Activated T-cell treated with anti-CD3 and anti-CD28 coated beads, Interleukin-2, amount 50 U/mL, for 4 hours (primary cell): Measurements from ENCODE around the gene DGLUCY. TPM values are rescaled to one million over a fixed set of nuclear protein-coding genes. Genes with fewer than 3 reads are reported as not detected.

Source experiments
- ATAC-seq, 2 donors: fragments of 200-7000 bp; cut with Tn5 transposase; one replicate each; pipeline ENCODE4 v1.10.0; 2021
- DNase-seq: peaks from one replicate; pipeline ENCODE4 v3.0.0-alpha.2; 2020
- H3K27me3 Mint-ChIP-seq: one replicate; pipeline ENCODE4 v1.8.0; 2021; ENCODE audit warnings: low read depth, mixed read lengths
- H3K36me3 Mint-ChIP-seq: one replicate; pipeline ENCODE4 v1.8.0; 2022; ENCODE audit warnings: mixed read lengths; ENCODE audit not compliant: insufficient read depth
- H3K4me1 Mint-ChIP-seq: one replicate; pipeline ENCODE4 v1.8.0; 2021; ENCODE audit warnings: low read depth, mixed read lengths
- H3K4me3 Mint-ChIP-seq: one replicate; pipeline ENCODE4 v1.8.0; 2021; ENCODE audit warnings: mild to moderate bottlenecking, moderate library complexity, mixed read lengths
- H3K9me3 Mint-ChIP-seq: one replicate; pipeline ENCODE4 v1.8.0; 2021; ENCODE audit warnings: mixed read lengths
- total RNA-seq, 3 donors: library from RNA; stranded (reverse); gene quantifications; one replicate each; pipeline ENCODE4 v1.2.1, GENCODE V29; 2021

DGLUCY gene
- total RNA-seq, 3 donors from 2014 or later, result 25.1 to 29.0 (median 26.7) TPM

- Mint-ChIP-seq H3K9me3 (no peaks in the 10 kb centered on the region), H3K4me1 (peaks cover 10% of the 10 kb centered on the region), H3K4me3 (no peak overlapping the region), H3K36me3 (peaks cover 25% of the 10 kb centered on the region), H3K27me3 (no peaks in the 10 kb centered on the region)
- no peak for DNase-seq
- no peak for ATAC-seq
Observed at GRCh38 chr14:91158091-91158790, 44.4 kb downstream of the DGLUCY start.

- H3K27me3 Mint-ChIP-seq, result no peaks in the 10 kb centered on the region
- no peaks in the 10 kb centered on the region for H3K9me3 Mint-ChIP-seq
- peaks cover 29% of the 10 kb centered on the region for H3K36me3 Mint-ChIP-seq
- peaks cover 10% of the 10 kb centered on the region for H3K4me1 Mint-ChIP-seq
- ATAC-seq (no peak), DNase-seq (no peak)
- H3K4me3 Mint-ChIP-seq, result no peak overlapping the region
Observed at GRCh38 chr14:91159182-91159581, 45.3 kb downstream of the DGLUCY start.

GRCh38 chr14:91159906-91160305 lies 46.0 kb downstream of the DGLUCY start:
- Mint-ChIP-seq H3K27me3 (no peaks in the 10 kb centered on the region), H3K36me3 (peaks cover 30% of the 10 kb centered on the region)
- ATAC-seq, result no peak

GRCh38 chr14:91163316-91163715 lies 49.4 kb downstream of the DGLUCY start:
- Mint-ChIP-seq H3K4me1 (no peaks in the 10 kb centered on the region), H3K4me3 (no peak overlapping the region), H3K27me3 (no peaks in the 10 kb centered on the region), H3K36me3 (peaks cover 41% of the 10 kb centered on the region), H3K9me3 (no peaks in the 10 kb centered on the region)
- no peak for ATAC-seq
- no peak for DNase-seq

More at GRCh38 chr14:91159906-91160305, 46.0 kb downstream of the DGLUCY start:
- Mint-ChIP-seq H3K4me1 (peaks cover 6% of the 10 kb centered on the region), H3K4me3 (no peak overlapping the region), H3K9me3 (no peaks in the 10 kb centered on the region)
- DNase-seq, result no peak

GRCh38 chr14:91164676-91165075 lies 50.8 kb downstream of the DGLUCY start:
- no peak for ATAC-seq
- Mint-ChIP-seq H3K4me1 (no peaks in the 10 kb centered on the region), H3K4me3 (no peak overlapping the region), H3K9me3 (no peaks in the 10 kb centered on the region), H3K36me3 (peaks cover 41% of the 10 kb centered on the region), H3K27me3 (no peaks in the 10 kb centered on the region)
- DNase-seq, result no peak

- DNase-seq (no peak), ATAC-seq (no peak)
- Mint-ChIP-seq H3K4me1 (no peaks in the 10 kb centered on the region), H3K9me3 (no peaks in the 10 kb centered on the region), H3K4me3 (no peak overlapping the region), H3K36me3 (peaks cover 24% of the 10 kb centered on the region), H3K27me3 (no peaks in the 10 kb centered on the region)
Observed at GRCh38 chr14:91167380-91167770, 53.5 kb downstream of the DGLUCY start.

- ATAC-seq (no peak), DNase-seq (no peak)
- Mint-ChIP-seq H3K36me3 (peaks cover 27% of the 10 kb centered on the region), H3K4me1 (peaks cover 4% of the 10 kb centered on the region), H3K27me3 (no peaks in the 10 kb centered on the region), H3K9me3 (no peaks in the 10 kb centered on the region), H3K4me3 (no peak overlapping the region)
Observed at GRCh38 chr14:91169951-91170350, 56.1 kb downstream of the DGLUCY start.

GRCh38 chr14:91170504-91171121 lies 56.7 kb downstream of the DGLUCY start:
- peaks cover 22% of the 10 kb centered on the region for H3K36me3 Mint-ChIP-seq
- no peaks in the 10 kb centered on the region for H3K27me3 Mint-ChIP-seq
- no peaks in the 10 kb centered on the region for H3K9me3 Mint-ChIP-seq
- peaks cover 4% of the 10 kb centered on the region for H3K4me1 Mint-ChIP-seq
- DNase-seq (no peak), ATAC-seq (no peak)
- H3K4me3 Mint-ChIP-seq, result no peak overlapping the region

GRCh38 chr14:91171291-91171690 lies 57.4 kb downstream of the DGLUCY start:
- H3K4me1 Mint-ChIP-seq, result peaks cover 4% of the 10 kb centered on the region
- ATAC-seq, result no peak

GRCh38 chr14:91173221-91173670 lies 59.4 kb downstream of the DGLUCY start:
- ATAC-seq, result peak; percentile 73 to 83
- Mint-ChIP-seq H3K36me3 (peaks cover 28% of the 10 kb centered on the region), H3K27me3 (no peaks in the 10 kb centered on the region), H3K9me3 (no peaks in the 10 kb centered on the region), H3K4me1 (peaks cover 15% of the 10 kb centered on the region), H3K4me3 (no peak overlapping the region)
- peak; percentile 79 for DNase-seq

More at GRCh38 chr14:91171291-91171690, 57.4 kb downstream of the DGLUCY start:
- Mint-ChIP-seq H3K27me3 (no peaks in the 10 kb centered on the region), H3K4me3 (no peak overlapping the region), H3K36me3 (peaks cover 22% of the 10 kb centered on the region), H3K9me3 (no peaks in the 10 kb centered on the region)
- no peak for DNase-seq

GRCh38 chr14:91173904-91174303 lies 60.0 kb downstream of the DGLUCY start:
- H3K36me3 Mint-ChIP-seq, result peaks cover 23% of the 10 kb centered on the region

GRCh38 chr14:91175291-91176201 lies 61.7 kb downstream of the DGLUCY start:
- Mint-ChIP-seq H3K27me3 (no peaks in the 10 kb centered on the region), H3K4me3 (no peak overlapping the region), H3K9me3 (no peaks in the 10 kb centered on the region), H3K36me3 (peaks cover 25% of the 10 kb centered on the region), H3K4me1 (peaks cover 15% of the 10 kb centered on the region)
- ATAC-seq (no peak), DNase-seq (no peak)

More at GRCh38 chr14:91173904-91174303, 60.0 kb downstream of the DGLUCY start:
- no peaks in the 10 kb centered on the region for H3K27me3 Mint-ChIP-seq
- no peak for DNase-seq
- no peak for ATAC-seq
- H3K4me3 Mint-ChIP-seq, result no peak overlapping the region
- peaks cover 15% of the 10 kb centered on the region for H3K4me1 Mint-ChIP-seq
- H3K9me3 Mint-ChIP-seq, result no peaks in the 10 kb centered on the region

- no peaks in the 10 kb centered on the region for H3K27me3 Mint-ChIP-seq
- no peaks in the 10 kb centered on the region for H3K9me3 Mint-ChIP-seq
- H3K4me1 Mint-ChIP-seq, result peaks cover 15% of the 10 kb centered on the region
- peak; percentile 62 for DNase-seq
- H3K4me3 Mint-ChIP-seq, result no peak overlapping the region
- ATAC-seq, result peak; percentile 74 to 77
- H3K36me3 Mint-ChIP-seq, result peaks cover 29% of the 10 kb centered on the region
Observed at GRCh38 chr14:91177073-91178034, 63.5 kb downstream of the DGLUCY start.
